Panc1 (cell line): ENCODE measurements around the gene BCLAF1. TPM values are rescaled to one million over a fixed set of nuclear protein-coding genes. Genes with fewer than 3 reads are reported as not detected.

ENCODE experiments used
- ATAC-seq: fragments of 200-7000 bp; cut with Tn5 transposase; 2 replicates; pipeline ENCODE4 v1.9.1; 2020; ENCODE audit warnings: mild to moderate bottlenecking, moderate library complexity
- BruUV-seq: library from RNA; stranded (reverse); fragments of 400-500 nt; replicated peaks from 2 replicates; lab custom pipeline; 2021; lab: Mats Ljungman, UMichigan
- CTCF ChIA-PET: fragments of 300-600 bp; sonication (Branson Sonifier 250); formaldehyde crosslinking; loops from one replicate; lab custom pipeline; 2022; ENCODE audit warnings: antibody characterized with exemption; lab: Charles Lee
- POLR2A ChIA-PET: fragments of 300-600 bp; sonication (Branson Sonifier 250); formaldehyde crosslinking; loops from one replicate; lab custom pipeline; 2022; ENCODE audit warnings: antibody characterized with exemption; lab: Charles Lee
- DNase-seq: peaks from one replicate; pipeline ENCODE4 v3.0.0-alpha.2; 2010; ENCODE audit warnings: low read depth, low spot score
- H3K27ac ChIP-seq: 2 replicates; pipeline ENCODE4 v1.5.1; 2011; ENCODE audit warnings: mild to moderate bottlenecking, low read length, inconsistent platforms
- H3K27me3 ChIP-seq: fragments of 200-500 bp; sonication (Bioruptor generic); 2 replicates; pipeline ENCODE4 v1.6.0; 2014; ENCODE audit warnings: low read length, inconsistent platforms; ENCODE audit not compliant: control insufficient read depth, insufficient read depth
- H3K36me3 ChIP-seq: fragments of 200-500 bp; sonication (Bioruptor generic); 2 replicates; pipeline ENCODE4 v1.5.1; 2014; ENCODE audit warnings: inconsistent platforms, mild to moderate bottlenecking, low read length, moderate library complexity; ENCODE audit not compliant: control insufficient read depth, insufficient read depth
- H3K4me1 ChIP-seq: 2 replicates; pipeline ENCODE4 v1.5.1; 2011; ENCODE audit warnings: inconsistent platforms, mild to moderate bottlenecking, low read length, moderate library complexity; ENCODE audit not compliant: control insufficient read depth, insufficient read depth
- H3K4me3 ChIP-seq, 2 experiments: 2 replicates each; pipeline ENCODE4 v1.5.1; 2011 to 2012; ENCODE audit warnings: low read depth in 2 of 2, low read length in 2 of 2, mild to moderate bottlenecking in 2 of 2, inconsistent platforms in 1 of 2, moderate library complexity in 1 of 2
- H3K9me3 ChIP-seq: fragments of 200-500 bp; sonication (Bioruptor generic); 2 replicates; pipeline ENCODE4 v1.5.1; 2014; ENCODE audit warnings: low read depth, mild to moderate bottlenecking, inconsistent platforms, low read length, moderate library complexity; ENCODE audit not compliant: control insufficient read depth, insufficient read depth
- POLR2AphosphoS5 ChIP-seq: IDR thresholded peaks from 2 replicates; pipeline ENCODE4 v1.6.1; 2012; ENCODE audit warnings: mild to moderate bottlenecking, low read depth, low read length, moderate library complexity
- SIN3A ChIP-seq: IDR thresholded peaks from 2 replicates; pipeline ENCODE4 v1.6.1; 2012; ENCODE audit warnings: low read depth, mild to moderate bottlenecking, low read length, moderate library complexity, borderline replicate concordance; ENCODE audit not compliant: insufficient read depth
- TCF7L2 ChIP-seq: IDR thresholded peaks from 2 replicates; pipeline ENCODE4 v1.6.1; 2011; ENCODE audit warnings: mild to moderate bottlenecking, low read depth, low read length, inconsistent platforms
- in situ Hi-C: cut with HindIII; loops from 2 replicates; pipeline ENCODE4 v1.10.0; 2016; ENCODE audit warnings: low sequenced_read_pairs, low pct_unique_long_range_greater_than_20kb
- intact Hi-C: fragments of 100-400 bp; cut with micrococcal nuclease; formaldehyde crosslinking; loops from one replicate; pipeline ENCODE4 v1.10.0; 2022; ENCODE audit not compliant: unreplicated experiment
- total RNA-seq: library from RNA; stranded (reverse); gene quantifications from one replicate; pipeline ENCODE4 v1.2.1, GENCODE V29; 2021; ENCODE audit not compliant: unreplicated experiment
- TF ChIP-seq, protein P1 (sequence below): fragments of 450-650 bp; IDR thresholded peaks from 2 replicates; pipeline ENCODE4 v1.5.1; 2017; ENCODE audit warnings: mild to moderate bottlenecking
- TF ChIP-seq, protein P2 (sequence below), 2 experiments: IDR thresholded peaks; 2 replicates each; pipeline ENCODE4 v1.6.1; 2011 to 2012; ENCODE audit warnings: low read depth in 2 of 2, control low read depth in 1 of 2, low read length in 1 of 2, mild to moderate bottlenecking in 1 of 2, moderate library complexity in 1 of 2; ENCODE audit not compliant: insufficient read depth in 1 of 2

The BCLAF1 gene
- total RNA-seq, 1 experiment from 2014 or later, result 151 TPM

GRCh38 chr6:136331461-136331860 is 41.8 kb upstream of the BCLAF1 start:
- H3K4me1 ChIP-seq, result no peaks in the 10 kb centered on the region
- CTCF ChIA-PET, result interaction anchor here (1.4 kb wide), 1 partner anchor 12 kb away, joined by 4 read pairs; no protein-coding TSS in a partner anchor
- no TSS peak for BruUV-seq
- intact Hi-C loops (no loop called here), in situ Hi-C loops (no loop called here)
- no peaks in the 10 kb centered on the region for H3K9me3 ChIP-seq
- DNase-seq (no peak), ATAC-seq (no peak)
- H3K27ac ChIP-seq, result no peak overlapping the region
- no peaks in the 10 kb centered on the region for H3K36me3 ChIP-seq
- H3K4me3 ChIP-seq, result no peak overlapping the region
- TF ChIP-seq, protein P1, sequence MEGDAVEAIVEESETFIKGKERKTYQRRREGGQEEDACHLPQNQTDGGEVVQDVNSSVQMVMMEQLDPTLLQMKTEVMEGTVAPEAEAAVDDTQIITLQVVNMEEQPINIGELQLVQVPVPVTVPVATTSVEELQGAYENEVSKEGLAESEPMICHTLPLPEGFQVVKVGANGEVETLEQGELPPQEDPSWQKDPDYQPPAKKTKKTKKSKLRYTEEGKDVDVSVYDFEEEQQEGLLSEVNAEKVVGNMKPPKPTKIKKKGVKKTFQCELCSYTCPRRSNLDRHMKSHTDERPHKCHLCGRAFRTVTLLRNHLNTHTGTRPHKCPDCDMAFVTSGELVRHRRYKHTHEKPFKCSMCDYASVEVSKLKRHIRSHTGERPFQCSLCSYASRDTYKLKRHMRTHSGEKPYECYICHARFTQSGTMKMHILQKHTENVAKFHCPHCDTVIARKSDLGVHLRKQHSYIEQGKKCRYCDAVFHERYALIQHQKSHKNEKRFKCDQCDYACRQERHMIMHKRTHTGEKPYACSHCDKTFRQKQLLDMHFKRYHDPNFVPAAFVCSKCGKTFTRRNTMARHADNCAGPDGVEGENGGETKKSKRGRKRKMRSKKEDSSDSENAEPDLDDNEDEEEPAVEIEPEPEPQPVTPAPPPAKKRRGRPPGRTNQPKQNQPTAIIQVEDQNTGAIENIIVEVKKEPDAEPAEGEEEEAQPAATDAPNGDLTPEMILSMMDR, result no peak
- TF ChIP-seq TCF7L2 (no peak), SIN3A (no peak), POLR2AphosphoS5 (no peak)
- TF ChIP-seq, protein P2, sequence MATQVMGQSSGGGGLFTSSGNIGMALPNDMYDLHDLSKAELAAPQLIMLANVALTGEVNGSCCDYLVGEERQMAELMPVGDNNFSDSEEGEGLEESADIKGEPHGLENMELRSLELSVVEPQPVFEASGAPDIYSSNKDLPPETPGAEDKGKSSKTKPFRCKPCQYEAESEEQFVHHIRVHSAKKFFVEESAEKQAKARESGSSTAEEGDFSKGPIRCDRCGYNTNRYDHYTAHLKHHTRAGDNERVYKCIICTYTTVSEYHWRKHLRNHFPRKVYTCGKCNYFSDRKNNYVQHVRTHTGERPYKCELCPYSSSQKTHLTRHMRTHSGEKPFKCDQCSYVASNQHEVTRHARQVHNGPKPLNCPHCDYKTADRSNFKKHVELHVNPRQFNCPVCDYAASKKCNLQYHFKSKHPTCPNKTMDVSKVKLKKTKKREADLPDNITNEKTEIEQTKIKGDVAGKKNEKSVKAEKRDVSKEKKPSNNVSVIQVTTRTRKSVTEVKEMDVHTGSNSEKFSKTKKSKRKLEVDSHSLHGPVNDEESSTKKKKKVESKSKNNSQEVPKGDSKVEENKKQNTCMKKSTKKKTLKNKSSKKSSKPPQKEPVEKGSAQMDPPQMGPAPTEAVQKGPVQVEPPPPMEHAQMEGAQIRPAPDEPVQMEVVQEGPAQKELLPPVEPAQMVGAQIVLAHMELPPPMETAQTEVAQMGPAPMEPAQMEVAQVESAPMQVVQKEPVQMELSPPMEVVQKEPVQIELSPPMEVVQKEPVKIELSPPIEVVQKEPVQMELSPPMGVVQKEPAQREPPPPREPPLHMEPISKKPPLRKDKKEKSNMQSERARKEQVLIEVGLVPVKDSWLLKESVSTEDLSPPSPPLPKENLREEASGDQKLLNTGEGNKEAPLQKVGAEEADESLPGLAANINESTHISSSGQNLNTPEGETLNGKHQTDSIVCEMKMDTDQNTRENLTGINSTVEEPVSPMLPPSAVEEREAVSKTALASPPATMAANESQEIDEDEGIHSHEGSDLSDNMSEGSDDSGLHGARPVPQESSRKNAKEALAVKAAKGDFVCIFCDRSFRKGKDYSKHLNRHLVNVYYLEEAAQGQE (IDR thresholded peaks at IDR 0.05; ENCODE audit: insufficient read depth in 1 of 2, low read depth in 2 of 2, low read length in 1 of 2), result no peak
- no peaks in the 10 kb centered on the region; the same call in none of the 2 replicates for H3K27me3 ChIP-seq
- POLR2A ChIA-PET, result no interaction called here

GRCh38 chr6:136330634-136331033 is 41.0 kb upstream of the BCLAF1 start:
- no peak for DNase-seq
- no TSS peak for BruUV-seq
- intact Hi-C loops, result no loop called here
- Histone ChIP-seq H3K9me3 (no peaks in the 10 kb centered on the region), H3K27ac (no peak overlapping the region), H3K4me1 (no peaks in the 10 kb centered on the region), H3K27me3 (no peaks in the 10 kb centered on the region; the same call in none of the 2 replicates), H3K4me3 (no peak overlapping the region), H3K36me3 (no peaks in the 10 kb centered on the region)
- ATAC-seq, result no peak
- in situ Hi-C loops, result no loop called here
- ChIA-PET CTCF (interaction anchor here (1.4 kb wide), 1 partner anchor 12 kb away, joined by 4 read pairs; no protein-coding TSS in a partner anchor), POLR2A (interaction anchor here (0.7 kb wide), 1 partner anchor 415 kb away, joined by 4 read pairs; no protein-coding TSS in a partner anchor)
- TF ChIP-seq, protein P2 (IDR thresholded peaks at IDR 0.05; ENCODE audit: insufficient read depth in 1 of 2, low read depth in 2 of 2, low read length in 1 of 2), result no peak
- TF ChIP-seq TCF7L2 (no peak), POLR2AphosphoS5 (no peak), SIN3A (no peak)
- TF ChIP-seq, protein P1, result no peak
